Ascending aorta (tissue), 2 donors: Measurements from ENCODE around the gene FEN1. TPM values are rescaled to one million over a fixed set of nuclear protein-coding genes. Genes with fewer than 3 reads are reported as not detected.

ENCODE experiments used
- DNase-seq, 2 donors: peaks; one replicate each; pipeline ENCODE4 v3.0.0-alpha.2; 2019; ENCODE audit warnings: low spot score in 2 of 2
- H3K27ac ChIP-seq, 2 donors: fragments of 200-600 bp; sonication (generic); one replicate each; pipeline ENCODE4 v1.5.1; 2016 to 2017; ENCODE audit warnings: mild to moderate bottlenecking in 1 of 2
- H3K27me3 ChIP-seq: fragments of 200-600 bp; sonication (generic); one replicate; pipeline ENCODE4 v1.5.1; 2017
- H3K36me3 ChIP-seq, 2 donors: fragments of 200-600 bp; sonication (generic); one replicate each; pipeline ENCODE4 v1.5.1; 2016
- H3K4me1 ChIP-seq, 2 donors: fragments of 200-600 bp; sonication (generic); one replicate each; pipeline ENCODE4 v1.5.1; 2016 to 2017; ENCODE audit warnings: mild to moderate bottlenecking in 1 of 2
- H3K4me3 ChIP-seq, 2 donors: fragments of 200-600 bp; sonication (generic); one replicate each; pipeline ENCODE4 v1.5.1; 2016 to 2017; ENCODE audit warnings: mild to moderate bottlenecking in 1 of 2
- H3K9me3 ChIP-seq, 2 donors: fragments of 200-600 bp; sonication (generic); one replicate each; pipeline ENCODE4 v1.5.1; 2016
- CTCF ChIP-seq, 3 experiments: fragments of 200-600 bp in 2 of 3; fragments of 450-650 bp in 1 of 3; sonication (generic) in 2 of 3; IDR thresholded peaks; one replicate each; pipeline ENCODE4 v1.5.1; 2016 to 2019; ENCODE audit warnings: antibody characterized with exemption in 3 of 3, mild to moderate bottlenecking in 1 of 3, moderate library complexity in 1 of 3
- intact Hi-C: fragments of 100-400 bp; cut with DNase I; formaldehyde crosslinking; loops from one replicate; pipeline ENCODE4 v1.15.1; 2023
- total RNA-seq: library from RNA; depleted of rRNA; stranded (reverse); fragments of >200 nt; gene quantifications from one replicate; pipeline ENCODE4 v1.1.0, GENCODE V29; 2016

FEN1 gene
- total RNA-seq, 1 donor from 2014 or later: 1.5 TPM

GRCh38 chr11:61771985-61772455 lies 20.7 kb upstream of the FEN1 start:
- intact Hi-C loops: no loop called here
- no peak overlapping the region for H3K4me3 ChIP-seq
- H3K36me3 ChIP-seq: no peaks in the 10 kb centered on the region
- H3K4me1 ChIP-seq: no peaks in the 10 kb centered on the region
- no peaks in the 10 kb centered on the region for H3K27me3 ChIP-seq
- no peaks in the 10 kb centered on the region for H3K9me3 ChIP-seq
- H3K27ac ChIP-seq: no peak overlapping the region
- no peak for TF ChIP-seq CTCF (IDR thresholded peaks at IDR 0.05)
- DNase-seq: no peak

GRCh38 chr11:61773356-61773755 lies 19.4 kb upstream of the FEN1 start:
- no peak overlapping the region for H3K4me3 ChIP-seq
- H3K36me3 ChIP-seq: no peaks in the 10 kb centered on the region
- no peak for DNase-seq
- no peaks in the 10 kb centered on the region for H3K27me3 ChIP-seq
- no peaks in the 10 kb centered on the region for H3K4me1 ChIP-seq
- no peak overlapping the region for H3K27ac ChIP-seq
- H3K9me3 ChIP-seq: no peaks in the 10 kb centered on the region
- intact Hi-C loops: no loop called here
- TF ChIP-seq CTCF (IDR thresholded peaks at IDR 0.05): no peak

- Histone ChIP-seq H3K9me3 (no peaks in the 10 kb centered on the region), H3K4me3 (no peak overlapping the region), H3K4me1 (no peaks in the 10 kb centered on the region), H3K27ac (no peak overlapping the region), H3K27me3 (no peaks in the 10 kb centered on the region), H3K36me3 (no peaks in the 10 kb centered on the region)
- intact Hi-C loops: no loop called here
- TF ChIP-seq CTCF (IDR thresholded peaks at IDR 0.05): no peak
- DNase-seq: no peak
Measured at GRCh38 chr11:61773809-61774208, 18.9 kb upstream of the FEN1 start.

DNA sequence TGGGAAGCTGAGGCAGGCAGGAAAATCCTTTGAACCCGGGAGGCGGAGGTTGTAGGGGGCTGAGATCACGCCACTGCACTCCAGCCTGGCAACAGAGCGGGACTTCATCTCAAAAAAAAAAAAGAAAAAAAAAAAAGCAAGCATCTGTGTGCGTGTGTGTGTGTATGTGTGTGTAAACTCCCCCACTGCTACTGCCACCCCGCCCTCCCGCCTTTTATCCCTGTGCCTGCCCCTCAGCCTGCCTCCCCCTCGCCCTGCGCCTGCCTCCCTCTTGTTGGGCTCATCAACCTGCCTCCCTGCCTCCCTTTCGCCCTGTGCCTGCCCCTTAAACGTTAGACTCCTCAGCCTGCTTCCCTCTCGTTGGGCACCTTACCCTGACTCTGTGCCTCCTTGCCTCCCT lies 18.3 kb upstream of the FEN1 start:
- no peak for TF ChIP-seq CTCF (IDR thresholded peaks at IDR 0.05)
- no peaks in the 10 kb centered on the region for H3K36me3 ChIP-seq

DNA sequence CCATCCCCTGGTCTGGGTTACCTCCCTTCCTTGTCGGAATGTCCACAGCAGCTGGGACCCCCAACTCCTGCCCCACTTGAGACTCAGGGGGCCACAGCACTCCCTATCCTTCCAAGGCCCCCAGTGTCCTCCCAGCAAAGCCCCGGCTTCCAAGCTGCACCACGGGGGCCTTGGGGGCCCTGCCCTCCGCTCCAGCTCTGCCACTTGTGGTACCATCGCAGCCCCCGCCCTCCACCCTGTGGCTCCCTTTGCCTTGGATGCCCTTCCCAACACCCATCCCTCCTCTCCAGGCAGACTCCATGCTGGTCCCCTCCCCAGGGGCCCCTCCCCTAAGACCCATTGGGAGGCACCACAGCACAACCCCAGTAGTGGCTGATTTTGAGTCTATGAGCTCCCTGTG lies 17.6 kb upstream of the FEN1 start:
- no peaks in the 10 kb centered on the region for H3K27me3 ChIP-seq
- no peak for DNase-seq
- H3K4me3 ChIP-seq: no peak overlapping the region
- TF ChIP-seq CTCF (IDR thresholded peaks at IDR 0.05): no peak
- H3K9me3 ChIP-seq: no peaks in the 10 kb centered on the region
- H3K27ac ChIP-seq: no peak overlapping the region
- no peaks in the 10 kb centered on the region for H3K4me1 ChIP-seq
- intact Hi-C loops: no loop called here
- no peaks in the 10 kb centered on the region for H3K36me3 ChIP-seq

More for the DNA sequence above, 18.3 kb upstream of the FEN1 start:
- Histone ChIP-seq H3K4me1 (no peaks in the 10 kb centered on the region), H3K4me3 (no peak overlapping the region), H3K9me3 (no peaks in the 10 kb centered on the region), H3K27ac (no peak overlapping the region), H3K27me3 (no peaks in the 10 kb centered on the region)
- no peak for DNase-seq
- intact Hi-C loops: no loop called here
